Uterus (tissue), 2 donors: Measurements from ENCODE around the gene CHIA.

ENCODE experiments used
- CTCF ChIP-seq, 4 experiments: fragments of 200-600 bp in 2 of 4; fragments of 450-650 bp in 2 of 4; sonication (generic) in 2 of 4; IDR thresholded peaks; one replicate each; pipeline ENCODE4 v1.5.1; 2016 to 2019; ENCODE audit warnings: antibody characterized with exemption in 4 of 4, mild to moderate bottlenecking in 2 of 4, moderate library complexity in 1 of 4
- POLR2A ChIP-seq, 2 donors: fragments of 450-650 bp; IDR thresholded peaks; one replicate each; pipeline ENCODE4 v1.6.1; 2016; ENCODE audit warnings: antibody characterized with exemption in 2 of 2, mild to moderate bottlenecking in 1 of 2, moderate library complexity in 1 of 2

GRCh38 chr1:111358964-111359363 lies 68.3 kb downstream of the CHIA start:
- TF ChIP-seq POLR2A (IDR thresholded peaks at IDR 0.05) (no peak), CTCF (IDR thresholded peaks at IDR 0.05) (no peak)
